ENCODE data around the gene OPA3. TPM values are rescaled to one million over a fixed set of nuclear protein-coding genes. Genes with fewer than 3 reads are reported as not detected.

OPA3 gene
- polyA plus RNA-seq, 3 donors = 4.4 to 6.9 (median 5.6) TPM

DNA sequence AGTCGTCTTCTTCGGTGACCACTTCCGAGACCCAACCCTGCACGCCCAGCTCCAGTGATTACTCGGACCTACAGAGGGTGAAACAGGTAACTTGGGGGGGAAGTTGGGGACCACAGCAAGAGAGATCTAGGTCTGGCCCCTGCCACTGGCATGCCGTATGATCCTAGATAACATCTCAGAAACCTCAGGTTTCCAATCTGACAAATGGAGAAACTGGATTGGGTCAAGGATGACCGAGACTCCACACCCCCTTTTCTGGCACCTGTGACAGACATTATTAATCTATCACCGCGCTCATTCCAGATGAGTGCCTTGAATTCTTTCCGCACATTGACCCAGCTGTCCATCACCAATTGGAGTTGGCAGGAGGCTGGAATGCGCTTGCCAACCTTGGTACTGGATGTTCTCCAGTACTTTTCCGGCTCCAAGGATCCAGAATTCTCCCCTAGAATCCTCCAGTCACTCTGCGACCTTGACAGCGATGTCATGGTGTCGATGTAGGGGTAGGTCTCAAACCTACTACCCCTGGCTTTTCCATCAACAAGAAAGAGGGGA, 60.0 kb downstream of the OPA3 start:
- no peak overlapping the region for H3K4me3 Mint-ChIP-seq
- Histone ChIP-seq H3K27me3 (ENCODE audit: control insufficient read depth in 2 of 2, insufficient read depth in 2 of 2, low read length in 2 of 2) (peaks cover 0 to 15% of the 10 kb centered on the region in 2 donors), H3K4me2 (replicated peaks; ENCODE audit: extremely low read depth, low read length, poor library complexity, severe bottlenecking) (no peak overlapping the region), H3K4me1 (ENCODE audit: control insufficient read depth in 1 of 2, insufficient read depth in 2 of 2, low read length in 2 of 2) (peaks cover 78 to 89% of the 10 kb centered on the region in 2 donors), H2AFZ (ENCODE audit: insufficient read depth, low read depth, low read length, poor library complexity, severe bottlenecking) (no peak overlapping the region), H3K9me3 (replicated peaks in 1 of 2; ENCODE audit: control insufficient read depth in 1 of 2, insufficient read depth in 1 of 2, low read length in 2 of 2) (no peaks in the 10 kb centered on the region), H3K36me3 (replicated peaks in 1 of 2; ENCODE audit: control insufficient read depth in 1 of 2, insufficient read depth in 2 of 2, low read length in 2 of 2) (peaks cover 75 to 78% of the 10 kb centered on the region in 2 donors), H3K4me3 (replicated peaks in 1 of 3; ENCODE audit: low read depth in 2 of 3, low read length in 3 of 3) (no peak overlapping the region), H3K27ac (ENCODE audit: low read depth in 1 of 2, low read length in 2 of 2) (peak overlapping the region in 1 of 2 donors; percentile 8), H3K79me2 (ENCODE audit: insufficient read depth, low read length) (peaks cover 33% of the 10 kb centered on the region), H3K9ac (ENCODE audit: insufficient read depth, low read length, poor library complexity, severe bottlenecking) (no peak overlapping the region), H4K20me1 (ENCODE audit: insufficient read depth, low read length) (peaks cover 100% of the 10 kb centered on the region)
- H3K27ac Mint-ChIP-seq = peak overlapping the region in 2 of 7 donors; percentile 30 to 48
- 100% methylated on average over 4 of the region's 15 CpGs for WGBS (ENCODE audit: insufficient coverage)
- peaks cover 0 to 8% (median 3%) of the 10 kb centered on the region in 7 donors for H3K9me3 Mint-ChIP-seq
- H3K36me3 Mint-ChIP-seq = peaks cover 71 to 87% of the 10 kb centered on the region in 2 donors
- peaks cover 72% of the 10 kb centered on the region for H3K4me1 Mint-ChIP-seq
- intact Hi-C loops (cut with micrococcal nuclease) = loop anchor here (5.0 to 10.0 kb wide), 5 partner anchors 32 to 158 kb away; partner anchors contain the start of gene OPA3 (in 1 of the 2)
- H3K27me3 Mint-ChIP-seq (ENCODE audit: low read depth in 3 of 3) = peaks cover 22 to 28% (median 23%) of the 10 kb centered on the region in 3 donors
- no peak for DNase-seq
- TF ChIP-seq, protein P1, sequence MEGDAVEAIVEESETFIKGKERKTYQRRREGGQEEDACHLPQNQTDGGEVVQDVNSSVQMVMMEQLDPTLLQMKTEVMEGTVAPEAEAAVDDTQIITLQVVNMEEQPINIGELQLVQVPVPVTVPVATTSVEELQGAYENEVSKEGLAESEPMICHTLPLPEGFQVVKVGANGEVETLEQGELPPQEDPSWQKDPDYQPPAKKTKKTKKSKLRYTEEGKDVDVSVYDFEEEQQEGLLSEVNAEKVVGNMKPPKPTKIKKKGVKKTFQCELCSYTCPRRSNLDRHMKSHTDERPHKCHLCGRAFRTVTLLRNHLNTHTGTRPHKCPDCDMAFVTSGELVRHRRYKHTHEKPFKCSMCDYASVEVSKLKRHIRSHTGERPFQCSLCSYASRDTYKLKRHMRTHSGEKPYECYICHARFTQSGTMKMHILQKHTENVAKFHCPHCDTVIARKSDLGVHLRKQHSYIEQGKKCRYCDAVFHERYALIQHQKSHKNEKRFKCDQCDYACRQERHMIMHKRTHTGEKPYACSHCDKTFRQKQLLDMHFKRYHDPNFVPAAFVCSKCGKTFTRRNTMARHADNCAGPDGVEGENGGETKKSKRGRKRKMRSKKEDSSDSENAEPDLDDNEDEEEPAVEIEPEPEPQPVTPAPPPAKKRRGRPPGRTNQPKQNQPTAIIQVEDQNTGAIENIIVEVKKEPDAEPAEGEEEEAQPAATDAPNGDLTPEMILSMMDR (IDR thresholded peaks at IDR 0.05) = no peak

DNA sequence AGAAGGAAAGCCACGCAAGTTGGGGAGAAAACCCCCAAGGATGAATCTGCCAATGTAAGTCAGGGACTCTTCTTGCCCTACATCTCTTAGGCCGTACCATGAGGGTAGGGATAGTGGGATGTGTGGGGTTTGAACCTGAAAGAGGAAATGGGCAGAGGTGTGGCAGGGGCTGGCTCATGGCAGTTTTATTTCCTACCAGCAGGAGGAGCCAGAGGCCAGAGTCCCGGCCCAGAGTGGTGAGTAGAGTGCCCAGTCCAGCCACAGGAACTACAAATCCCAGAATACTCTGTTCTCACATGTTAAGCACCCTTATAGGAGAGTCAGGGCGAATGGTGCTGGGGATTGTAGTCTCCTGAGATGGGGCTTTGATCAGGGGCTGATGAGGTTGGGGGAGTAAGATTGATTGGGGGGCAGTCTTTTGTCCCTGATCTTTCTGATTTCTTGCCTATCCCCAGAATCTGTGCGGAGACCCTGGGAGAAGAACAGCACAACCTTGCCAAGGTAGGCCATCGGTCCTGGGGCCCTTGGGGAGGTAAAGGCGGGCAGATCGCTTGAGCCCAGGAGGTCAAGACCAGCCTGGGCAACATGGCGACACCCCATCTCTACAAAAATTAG, 60.9 kb downstream of the OPA3 start:
- H3K4me3 ChIP-seq (replicated peaks in 1 of 3; ENCODE audit: low read depth in 2 of 3, low read length in 3 of 3) = peak overlapping the region in 1 of 3 experiments; percentile 45
- Mint-ChIP-seq H3K4me1 (peaks cover 67% of the 10 kb centered on the region), H3K27ac (peak overlapping the region; percentile 92 to 98 (median 94)), H3K4me3 (peak overlapping the region in 1 of 2 donors; percentile 30), H3K36me3 (peaks cover 71 to 96% of the 10 kb centered on the region in 2 donors), H3K27me3 (ENCODE audit: low read depth in 3 of 3) (peaks cover 16 to 19% (median 16%) of the 10 kb centered on the region in 3 donors), H3K9me3 (peaks cover 0 to 4% (median 2%) of the 10 kb centered on the region in 7 donors)
- H3K79me2 ChIP-seq (ENCODE audit: insufficient read depth, low read length) = peaks cover 40% of the 10 kb centered on the region
- peaks cover 82 to 87% of the 10 kb centered on the region in 2 donors for H3K36me3 ChIP-seq (replicated peaks in 1 of 2; ENCODE audit: control insufficient read depth in 1 of 2, insufficient read depth in 2 of 2, low read length in 2 of 2)
- peak overlapping the region; percentile 28 for H3K9ac ChIP-seq (ENCODE audit: insufficient read depth, low read length, poor library complexity, severe bottlenecking)
- H3K4me2 ChIP-seq (replicated peaks; ENCODE audit: extremely low read depth, low read length, poor library complexity, severe bottlenecking) = peak overlapping the region; percentile 59
- DNase-seq = peak; percentile 88 to 93 (median 91)
- H3K9me3 ChIP-seq (replicated peaks in 1 of 2; ENCODE audit: control insufficient read depth in 1 of 2, insufficient read depth in 1 of 2, low read length in 2 of 2) = no peaks in the 10 kb centered on the region
- no CpG with 5 or more reads among the region's 9 CpGs for WGBS (ENCODE audit: insufficient coverage)
- peak overlapping the region; percentile 67 to 91 for H3K27ac ChIP-seq (ENCODE audit: low read depth in 1 of 2, low read length in 2 of 2)
- peaks cover 99% of the 10 kb centered on the region for H4K20me1 ChIP-seq (ENCODE audit: insufficient read depth, low read length)
- intact Hi-C loops (cut with micrococcal nuclease) = loop anchor here (2.0 to 10.0 kb wide), 5 partner anchors 34 to 159 kb away; partner anchors contain the start of gene OPA3 (in 1 of the 2)
- peaks cover 0 to 8% of the 10 kb centered on the region in 2 donors for H3K27me3 ChIP-seq (ENCODE audit: control insufficient read depth in 2 of 2, insufficient read depth in 2 of 2, low read length in 2 of 2)
- no peak overlapping the region for H2AFZ ChIP-seq (ENCODE audit: insufficient read depth, low read depth, low read length, poor library complexity, severe bottlenecking)
- TF ChIP-seq, protein P1 (IDR thresholded peaks at IDR 0.05) = peak; percentile 88
- peaks cover 78 to 84% of the 10 kb centered on the region in 2 donors for H3K4me1 ChIP-seq (ENCODE audit: control insufficient read depth in 1 of 2, insufficient read depth in 2 of 2, low read length in 2 of 2)

Measured in CD14-positive monocyte (primary cell).